Mucosa of stomach (tissue), 1 donor: ENCODE data around the gene UQCRHL.

Experiments
- H3K27me3 ChIP-seq: one replicate; pipeline ENCODE4 v1.7.0; 2013; ENCODE audit warnings: mild to moderate bottlenecking, low read length; ENCODE audit not compliant: control insufficient read depth, insufficient read depth
- H3K36me3 ChIP-seq: one replicate; pipeline ENCODE4 v1.7.0; 2013; ENCODE audit warnings: low read length; ENCODE audit not compliant: control insufficient read depth, insufficient read depth
- H3K4me1 ChIP-seq: one replicate; pipeline ENCODE4 v1.7.0; 2013; ENCODE audit warnings: mild to moderate bottlenecking, low read length; ENCODE audit not compliant: control insufficient read depth, insufficient read depth
- H3K4me3 ChIP-seq: one replicate; pipeline ENCODE4 v1.7.0; 2013; ENCODE audit warnings: low read length
- H3K9ac ChIP-seq: one replicate; pipeline ENCODE4 v1.7.0; 2013; ENCODE audit warnings: mild to moderate bottlenecking, low read length, moderate library complexity
- H3K9me3 ChIP-seq: one replicate; pipeline ENCODE4 v1.7.0; 2013; ENCODE audit warnings: mild to moderate bottlenecking, low read length, moderate library complexity; ENCODE audit not compliant: control insufficient read depth
- donor health status: Pancreatic carcinoma.

UQCRHL gene

DNA sequence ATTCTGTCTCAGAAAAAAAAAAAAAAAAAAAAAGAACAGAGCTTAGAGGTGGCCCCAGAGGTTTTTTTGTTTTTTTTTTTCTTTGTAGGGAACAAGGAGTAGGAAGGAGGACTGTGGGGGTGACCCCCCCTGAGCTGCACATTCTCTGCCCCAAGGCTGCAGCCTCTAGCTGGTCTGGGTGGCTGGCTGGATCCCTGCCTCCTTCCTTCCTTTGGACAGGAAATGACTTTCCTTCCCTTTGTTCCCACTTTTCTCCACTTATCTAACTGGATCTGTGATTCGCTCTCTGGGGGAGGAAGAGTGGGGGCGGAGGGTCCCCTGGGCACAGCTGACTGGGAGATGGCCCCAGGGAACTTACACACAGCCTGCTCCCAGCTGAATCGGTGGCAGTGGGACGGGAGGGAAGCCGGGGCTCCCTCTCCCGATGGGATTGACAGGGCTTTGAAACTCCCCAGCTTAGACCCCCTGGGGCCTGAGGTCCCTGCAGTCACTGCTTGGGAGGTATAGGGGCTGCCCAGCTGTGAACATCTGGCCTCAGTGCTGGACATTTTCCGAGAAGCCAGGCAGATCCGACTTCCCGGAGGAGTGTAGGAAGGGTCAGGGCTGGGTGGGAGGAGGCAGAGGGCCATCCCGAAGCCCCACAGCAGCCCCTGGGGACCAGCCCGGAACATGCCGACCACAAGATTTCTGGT, 46.8 kb downstream of the UQCRHL start:
- Histone ChIP-seq H3K9ac (peak overlapping the region; percentile 10), H3K27me3 (peaks cover 17% of the 10 kb centered on the region)

DNA sequence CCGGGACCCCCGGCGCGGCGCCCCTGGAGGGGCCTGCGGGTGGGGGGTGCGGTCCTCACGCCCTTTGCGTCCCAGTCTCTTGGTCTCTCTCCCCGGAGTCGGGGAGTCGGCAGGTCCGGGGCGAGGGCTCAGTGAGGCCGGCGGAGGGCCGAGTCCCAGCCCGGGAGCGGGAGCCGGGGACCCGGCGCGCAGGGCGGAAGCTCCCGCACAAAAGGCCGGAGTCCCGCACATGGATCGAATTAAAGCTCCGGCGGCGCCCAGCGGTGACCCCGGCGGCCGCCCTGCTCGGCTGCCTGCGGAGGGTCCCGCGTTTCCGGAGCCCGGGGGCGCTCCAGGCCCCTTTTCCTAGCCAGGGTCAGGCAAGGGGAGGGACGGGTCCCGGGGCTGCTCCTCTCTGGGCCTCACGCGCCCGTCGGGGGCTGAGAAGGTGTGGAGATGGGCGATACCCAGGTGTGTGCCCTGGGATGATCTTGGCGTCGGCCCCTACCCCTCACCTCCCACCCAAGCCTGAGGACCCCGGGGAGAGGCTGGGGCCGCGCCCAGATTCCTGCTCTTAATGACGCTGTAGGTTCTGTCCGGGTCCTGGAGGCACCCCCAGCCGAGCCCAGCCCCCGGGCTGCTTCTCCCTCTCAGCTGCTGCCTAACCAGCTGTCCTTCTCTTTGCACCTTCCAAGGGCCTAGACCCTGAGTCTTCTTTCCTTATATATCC, 48.3 kb downstream of the UQCRHL start:
- peak overlapping the region; percentile 70 for H3K9ac ChIP-seq
- peaks cover 17% of the 10 kb centered on the region for H3K27me3 ChIP-seq
- H3K36me3 ChIP-seq, result no peaks in the 10 kb centered on the region
- peaks cover 44% of the 10 kb centered on the region for H3K4me1 ChIP-seq
- H3K4me3 ChIP-seq, result peak overlapping the region; percentile 25
- H3K9me3 ChIP-seq, result no peaks in the 10 kb centered on the region

More for the DNA sequence above, 46.8 kb downstream of the UQCRHL start:
- H3K4me3 ChIP-seq, result no peak overlapping the region
- peaks cover 10% of the 10 kb centered on the region for H3K36me3 ChIP-seq
- no peaks in the 10 kb centered on the region for H3K9me3 ChIP-seq
- peaks cover 49% of the 10 kb centered on the region for H3K4me1 ChIP-seq

- peak within 1 kb of the TSS; percentile 97 for H3K4me3 ChIP-seq
- H3K9me3 ChIP-seq, result no peaks in the 10 kb centered on the region
- H3K9ac ChIP-seq, result peak within 1 kb of the TSS; percentile 95
- H3K4me1 ChIP-seq, result peaks cover 37% of the 10 kb centered on the region
- H3K27me3 ChIP-seq, result peaks cover 17% of the 10 kb centered on the region
- no peaks in the 10 kb centered on the region for H3K36me3 ChIP-seq
Observed at GRCh38 chr1:15758343-15758931, 49.0 kb downstream of the UQCRHL start, which contains the start of gene FBLIM1. FBLIM1 (plus strand) TSS chr1:15758795; CDS start chr1:15764984, 6,189 bp downstream.

DNA sequence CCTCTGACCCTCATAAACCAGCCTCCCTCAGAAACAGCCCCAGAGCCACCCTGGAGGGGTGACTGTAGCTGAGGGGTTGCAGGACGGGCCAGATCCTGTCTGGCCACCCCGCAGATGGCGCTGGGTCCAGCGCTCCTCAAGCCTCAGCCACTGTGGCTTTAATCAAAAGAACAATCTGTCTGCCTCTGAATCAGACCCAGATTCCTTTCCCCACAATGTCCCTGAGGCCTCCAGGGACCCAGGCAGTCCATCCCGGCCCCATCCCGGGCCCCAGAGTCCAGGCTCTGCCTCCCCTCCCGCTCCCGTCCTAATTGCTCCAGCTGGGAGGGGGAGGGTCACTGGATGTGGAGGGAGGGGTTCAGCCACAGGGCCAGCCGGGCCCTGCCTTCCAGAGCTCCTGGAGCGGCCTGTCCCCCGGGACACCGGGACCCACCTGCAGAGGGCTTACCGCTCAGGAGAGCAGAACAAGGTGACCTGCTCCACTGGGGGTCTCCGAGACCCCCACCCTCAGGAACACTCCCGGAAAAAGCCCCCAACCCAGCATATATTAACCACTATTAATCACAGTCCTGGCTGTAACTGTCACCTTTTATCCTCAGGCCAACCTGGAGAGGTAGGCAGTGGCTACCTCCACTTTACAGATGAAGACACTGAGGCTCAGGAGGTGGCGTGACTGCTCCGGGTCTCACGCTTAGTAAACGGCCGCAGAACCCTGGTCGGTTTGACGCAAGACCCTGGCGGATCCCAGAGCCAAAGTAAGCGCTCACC, 49.7 kb downstream of the UQCRHL start:
- no peaks in the 10 kb centered on the region for H3K9me3 ChIP-seq
- peak overlapping the region; percentile 95 for H3K9ac ChIP-seq
- peaks cover 37% of the 10 kb centered on the region for H3K4me1 ChIP-seq
- H3K36me3 ChIP-seq, result no peaks in the 10 kb centered on the region
- peak overlapping the region; percentile 97 for H3K4me3 ChIP-seq
- H3K27me3 ChIP-seq, result peaks cover 17% of the 10 kb centered on the region
